Gastrocnemius medialis (tissue), 4 donors: ENCODE measurements around the gene ARID1B. TPM values are rescaled to one million over a fixed set of nuclear protein-coding genes. Genes with fewer than 3 reads are reported as not detected.

Source experiments
- ATAC-seq, 2 donors: fragments of 150-250 bp; one replicate each; pipeline ENCODE4 v1.9.1; 2016
- DNase-seq, 2 donors: peaks; one replicate each; pipeline ENCODE4 v3.0.0-alpha.2; 2019
- H3K27ac ChIP-seq, 4 donors: fragments of 200-600 bp; sonication (generic); 1 replicate in 1 of 4; 2 replicates in 3 of 4; pipeline ENCODE4 v1.5.1; 2016 to 2018; ENCODE audit warnings: mild to moderate bottlenecking in 2 of 4, moderate library complexity in 1 of 4
- H3K27me3 ChIP-seq, 3 donors: fragments of 200-600 bp; sonication (generic) in 2 of 3; 1 replicate in 1 of 3; 2 replicates in 2 of 3; pipeline versions ENCODE4 v1.5.1 to v1.6.0; 2016 to 2019; ENCODE audit warnings: mild to moderate bottlenecking in 1 of 3, moderate library complexity in 1 of 3
- H3K36me3 ChIP-seq, 2 donors: fragments of 200-600 bp; sonication (generic) in 1 of 2; one replicate each; pipeline ENCODE4 v1.5.1; 2017 to 2018
- H3K4me1 ChIP-seq, 2 donors: fragments of 200-600 bp; sonication (generic) in 1 of 2; one replicate each; pipeline ENCODE4 v1.5.1; 2016 to 2017; ENCODE audit warnings: mild to moderate bottlenecking in 2 of 2
- H3K4me3 ChIP-seq, 4 donors: fragments of 200-600 bp; sonication (generic) in 3 of 4; 1 replicate in 1 of 4; 2 replicates in 3 of 4; pipeline ENCODE4 v1.5.1; 2016 to 2019; ENCODE audit warnings: mild to moderate bottlenecking in 2 of 4
- H3K9me3 ChIP-seq, 3 donors: fragments of 200-600 bp; sonication (generic) in 2 of 3; 1 replicate in 1 of 3; 2 replicates in 2 of 3; pipeline ENCODE4 v1.5.1; 2016 to 2019
- POLR2A ChIP-seq, 2 donors: fragments of 450-650 bp; IDR thresholded peaks; one replicate each; pipeline ENCODE4 v1.6.1; 2017; ENCODE audit warnings: antibody characterized with exemption in 2 of 2, mild to moderate bottlenecking in 2 of 2, moderate library complexity in 2 of 2
- in situ Hi-C, 4 donors: fragments of 200-750 bp; cut with MboI; loops; one replicate each; pipeline versions ENCODE4 v1.15.0 to v1.8.0; 2017; ENCODE audit warnings: low sequenced_read_pairs in 4 of 4
- intact Hi-C: fragments of 100-400 bp; cut with DNase I; formaldehyde crosslinking; loops from one replicate; pipeline ENCODE4 v1.15.1; 2023; ENCODE audit warnings: low total_unique reads
- total RNA-seq, 4 donors: library from RNA; depleted of rRNA; stranded (reverse); fragments of >200 nt; gene quantifications; one replicate each; pipeline versions ENCODE4 v1.1.0 to v1.2.3, GENCODE V29; 2016
- TF ChIP-seq, protein P1 (sequence below), 5 experiments: fragments of 450-650 bp in 3 of 5; fragments of 200-600 bp in 2 of 5; sonication (generic) in 2 of 5; IDR thresholded peaks in 4 of 5; conservative IDR thresholded peaks in 1 of 5; 1 replicate in 4 of 5; 2 replicates in 1 of 5; pipeline ENCODE4 v1.5.1; 2016 to 2019; ENCODE audit warnings: antibody characterized with exemption in 5 of 5, mild to moderate bottlenecking in 3 of 5, moderate library complexity in 3 of 5

The ARID1B gene
- total RNA-seq, 4 donors from 2014 or later = 54.9 to 75.3 (median 62.0) TPM

DNA sequence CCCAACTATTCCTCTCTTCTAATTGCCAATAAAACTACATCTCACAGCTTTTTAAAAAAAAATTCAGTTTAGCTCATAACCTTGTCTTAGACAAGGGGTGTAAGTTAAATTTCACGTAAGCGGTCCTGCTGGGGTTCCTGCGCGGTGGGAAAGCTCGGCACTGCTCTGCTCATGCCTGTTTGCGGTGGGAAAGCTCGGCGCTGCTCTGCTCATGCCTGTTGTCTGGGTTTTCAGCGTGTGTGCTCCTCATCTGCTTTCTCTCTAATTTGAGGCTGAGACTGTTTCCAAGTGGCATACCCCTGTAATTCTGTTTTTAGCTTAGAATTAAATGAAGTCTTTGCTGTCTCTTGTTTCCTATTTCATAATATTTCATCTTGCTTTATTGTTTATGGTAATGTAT is 18.6 kb downstream of the ARID1B start:
- peak overlapping the region; percentile 22 to 65 (median 44) for H3K27ac ChIP-seq
- H3K27me3 ChIP-seq = no peaks in the 10 kb centered on the region
- in situ Hi-C loops (loop anchor here in 2 of 4 donors (25.0 kb wide), 2 partner anchors 166 to 1484 kb away; partner anchors contain the start of gene TFB1M (in 1 of the 2)), intact Hi-C loops (no loop called here)
- no peaks in the 10 kb centered on the region for H3K36me3 ChIP-seq
- DNase-seq = no peak
- ATAC-seq = peak; percentile 34 to 47
- peak overlapping the region in 3 of 4 donors; percentile 20 to 26 (median 21) for H3K4me3 ChIP-seq
- TF ChIP-seq POLR2A (IDR thresholded peaks at IDR 0.05) = no peak
- TF ChIP-seq, protein P1, sequence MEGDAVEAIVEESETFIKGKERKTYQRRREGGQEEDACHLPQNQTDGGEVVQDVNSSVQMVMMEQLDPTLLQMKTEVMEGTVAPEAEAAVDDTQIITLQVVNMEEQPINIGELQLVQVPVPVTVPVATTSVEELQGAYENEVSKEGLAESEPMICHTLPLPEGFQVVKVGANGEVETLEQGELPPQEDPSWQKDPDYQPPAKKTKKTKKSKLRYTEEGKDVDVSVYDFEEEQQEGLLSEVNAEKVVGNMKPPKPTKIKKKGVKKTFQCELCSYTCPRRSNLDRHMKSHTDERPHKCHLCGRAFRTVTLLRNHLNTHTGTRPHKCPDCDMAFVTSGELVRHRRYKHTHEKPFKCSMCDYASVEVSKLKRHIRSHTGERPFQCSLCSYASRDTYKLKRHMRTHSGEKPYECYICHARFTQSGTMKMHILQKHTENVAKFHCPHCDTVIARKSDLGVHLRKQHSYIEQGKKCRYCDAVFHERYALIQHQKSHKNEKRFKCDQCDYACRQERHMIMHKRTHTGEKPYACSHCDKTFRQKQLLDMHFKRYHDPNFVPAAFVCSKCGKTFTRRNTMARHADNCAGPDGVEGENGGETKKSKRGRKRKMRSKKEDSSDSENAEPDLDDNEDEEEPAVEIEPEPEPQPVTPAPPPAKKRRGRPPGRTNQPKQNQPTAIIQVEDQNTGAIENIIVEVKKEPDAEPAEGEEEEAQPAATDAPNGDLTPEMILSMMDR (IDR thresholded peaks at IDR 0.05 in 4 of 5, conservative IDR thresholded peaks at IDR 0.05 in 1 of 5) = no peak
- H3K9me3 ChIP-seq = no peaks in the 10 kb centered on the region
- H3K4me1 ChIP-seq = peaks cover 63 to 66% of the 10 kb centered on the region in 2 donors

DNA sequence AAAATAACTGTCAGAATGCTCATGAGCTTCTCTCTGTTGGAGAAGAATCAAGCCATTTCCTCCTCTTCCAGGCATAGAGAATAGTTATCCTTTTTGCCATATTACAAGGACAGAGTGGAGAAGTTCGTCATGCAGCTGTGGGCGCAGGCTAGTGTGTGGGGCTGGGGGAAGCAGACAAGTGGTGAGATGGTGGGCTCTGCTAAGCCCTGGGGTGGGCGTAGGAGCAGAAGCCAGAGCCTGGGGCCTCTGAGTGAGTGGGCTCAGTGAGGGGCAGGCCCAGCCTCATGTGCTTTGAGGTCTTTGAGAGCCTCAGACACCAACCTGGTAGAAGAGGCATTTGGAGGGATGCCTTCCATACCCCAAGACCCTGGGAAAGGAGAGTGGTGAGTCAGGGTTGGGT is 19.4 kb downstream of the ARID1B start:
- no peak for DNase-seq
- in situ Hi-C loops = loop anchor here in 2 of 4 donors (25.0 kb wide), 2 partner anchors 166 to 1484 kb away; partner anchors contain the start of gene TFB1M (in 1 of the 2)
- H3K27ac ChIP-seq = peak overlapping the region in 1 of 4 donors; percentile 54
- ATAC-seq = no peak
- no peak overlapping the region for H3K4me3 ChIP-seq
- peaks cover 57 to 65% of the 10 kb centered on the region in 2 donors for H3K4me1 ChIP-seq
- TF ChIP-seq, protein P1 (IDR thresholded peaks at IDR 0.05 in 4 of 5, conservative IDR thresholded peaks at IDR 0.05 in 1 of 5) = no peak
- no peak for TF ChIP-seq POLR2A (IDR thresholded peaks at IDR 0.05)
- H3K9me3 ChIP-seq = no peaks in the 10 kb centered on the region
- no peaks in the 10 kb centered on the region for H3K27me3 ChIP-seq
- H3K36me3 ChIP-seq = no peaks in the 10 kb centered on the region
- intact Hi-C loops = no loop called here

DNA sequence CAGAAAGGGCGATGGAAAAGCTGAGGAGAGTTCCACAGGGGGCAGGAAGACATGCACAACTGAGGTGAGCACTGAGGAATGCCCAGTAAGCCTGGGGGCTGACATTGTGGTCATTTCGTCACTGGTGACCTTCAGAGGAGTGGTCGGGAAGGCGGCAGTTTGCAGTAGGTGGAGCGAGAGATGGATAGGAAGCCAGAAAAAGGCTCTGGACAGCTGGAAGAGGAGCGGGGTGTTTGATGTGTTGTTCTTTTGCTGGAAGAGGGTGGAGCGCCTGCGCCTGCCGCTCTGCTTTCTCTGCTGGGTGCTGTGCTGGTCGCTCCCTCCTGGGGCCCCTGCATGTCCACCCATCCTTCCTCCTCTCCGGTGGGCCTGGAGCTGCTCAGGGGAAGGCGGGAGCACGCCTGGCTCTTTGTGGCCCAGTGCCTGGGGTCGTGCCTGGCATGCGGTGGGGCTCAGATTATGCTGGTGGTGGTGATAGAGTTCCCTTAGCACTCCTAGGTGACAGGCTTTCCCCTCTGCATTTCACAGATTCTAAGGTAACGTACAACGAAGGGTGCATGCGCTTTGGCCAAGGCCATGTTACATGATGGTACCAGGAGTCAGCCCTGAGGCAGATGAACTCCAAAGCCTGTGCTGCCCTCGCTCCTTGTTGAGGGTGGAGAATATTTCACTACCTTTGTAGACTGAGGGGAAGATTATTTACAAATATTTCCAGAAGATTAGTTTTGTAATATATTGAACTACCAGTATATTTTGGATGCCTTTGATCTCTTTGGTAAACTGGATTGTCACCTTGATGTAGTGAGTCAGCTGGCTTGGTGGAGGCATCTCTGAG is 20.9 kb downstream of the ARID1B start:
- Histone ChIP-seq H3K36me3 (no peaks in the 10 kb centered on the region), H3K27me3 (no peaks in the 10 kb centered on the region), H3K9me3 (no peaks in the 10 kb centered on the region), H3K4me1 (peaks cover 58 to 66% of the 10 kb centered on the region in 2 donors), H3K4me3 (no peak overlapping the region), H3K27ac (no peak overlapping the region)
- ATAC-seq = no peak
- no peak for DNase-seq
- intact Hi-C loops (no loop called here), in situ Hi-C loops (loop anchor here in 2 of 4 donors (25.0 kb wide), 2 partner anchors 164 to 1486 kb away; partner anchors contain the start of gene TFB1M (in 1 of the 2))
- TF ChIP-seq POLR2A (IDR thresholded peaks at IDR 0.05) = no peak
- TF ChIP-seq, protein P1 (IDR thresholded peaks at IDR 0.05 in 4 of 5, conservative IDR thresholded peaks at IDR 0.05 in 1 of 5) = no peak

DNA sequence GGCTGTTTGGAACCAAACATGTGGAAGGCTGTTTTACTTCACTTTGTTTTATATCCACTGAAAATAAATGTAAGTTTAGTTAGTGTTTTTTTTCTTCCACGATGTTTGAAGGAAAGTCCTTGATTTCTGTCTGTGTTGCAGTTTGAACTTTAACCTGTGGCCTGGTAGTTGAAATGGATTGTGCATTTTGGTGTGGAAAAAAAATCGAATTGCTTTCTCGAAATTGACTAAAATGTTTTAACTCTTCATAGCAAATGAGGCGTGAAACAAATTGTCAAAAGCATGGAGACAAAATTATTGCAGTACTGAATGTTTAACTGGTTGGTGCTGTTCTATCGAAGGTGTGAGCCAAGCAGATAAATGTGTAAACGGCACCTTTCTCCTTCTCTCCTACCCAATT is 24.5 kb downstream of the ARID1B start:
- ATAC-seq = no peak
- intact Hi-C loops (no loop called here), in situ Hi-C loops (no loop called here)
- Histone ChIP-seq H3K36me3 (no peaks in the 10 kb centered on the region), H3K27me3 (no peaks in the 10 kb centered on the region), H3K4me3 (no peak overlapping the region), H3K27ac (peak overlapping the region in 2 of 4 donors; percentile 17 to 40), H3K4me1 (peaks cover 27 to 44% of the 10 kb centered on the region in 2 donors), H3K9me3 (no peaks in the 10 kb centered on the region)
- no peak for DNase-seq
- TF ChIP-seq, protein P1 (IDR thresholded peaks at IDR 0.05 in 4 of 5, conservative IDR thresholded peaks at IDR 0.05 in 1 of 5) = no peak
- TF ChIP-seq POLR2A (IDR thresholded peaks at IDR 0.05) = no peak
